NCI-H2196 treated with DMSO at 0.1 percent for 48 hours (cell line): ENCODE data around the gene MEMO1.
"Not testable (repeated sequence)": the region's sequence is repeated elsewhere in the genome, so short reads cannot be mapped to it uniquely, and the experiment has no call there.

Experiments
- DNase-seq: peaks from one replicate; lab custom pipeline; 2025; ENCODE audit not compliant: unreplicated experiment; lab: John Stamatoyannopoulos, UW

Gene MEMO1

DNA sequence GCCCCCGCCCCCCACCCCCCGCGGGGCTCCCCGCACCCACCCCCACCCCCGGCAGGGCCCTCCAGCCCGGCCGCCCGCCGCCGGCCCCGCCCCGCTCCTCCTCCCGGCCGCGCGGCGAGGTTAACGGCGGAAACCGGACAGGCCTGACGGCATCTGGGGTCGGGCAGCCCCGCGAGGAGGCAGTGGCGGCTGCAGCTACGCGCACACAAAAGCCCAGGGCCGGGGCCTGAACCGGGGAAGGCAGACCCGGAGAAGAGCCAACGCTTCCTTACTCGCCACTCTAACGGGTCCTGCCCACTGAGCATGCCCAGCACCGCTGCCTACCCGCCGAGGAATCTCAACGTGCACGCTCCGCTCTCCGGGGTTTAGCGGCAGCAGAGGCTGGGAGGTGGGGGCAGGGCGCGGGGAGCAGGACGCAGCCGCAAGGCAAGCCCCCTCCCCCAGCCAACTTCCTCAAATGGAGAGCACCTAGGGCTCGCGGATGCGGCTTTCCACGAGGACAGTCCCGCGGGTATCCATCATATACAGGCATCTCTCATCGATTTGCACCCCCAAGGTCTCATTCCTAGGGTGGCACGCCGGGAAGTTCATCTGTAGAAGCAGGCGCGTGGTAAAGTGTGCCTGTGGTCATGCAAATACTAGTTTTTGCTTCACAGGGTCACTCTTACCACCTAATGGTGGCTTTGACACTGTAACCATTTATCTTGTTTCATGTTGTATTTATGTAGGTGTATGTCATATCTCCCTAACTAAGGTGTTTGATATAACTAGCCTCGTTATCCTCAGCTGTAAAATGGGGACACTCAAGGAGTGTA lies at the start of gene MEMO1:
Gene MEMO1 (minus strand): TSS at position 339 of the 815 bp plus-strand sequence. CDS start 761 bp downstream, outside the sequence.
- DNase-seq, result peak; percentile 89

DNA sequence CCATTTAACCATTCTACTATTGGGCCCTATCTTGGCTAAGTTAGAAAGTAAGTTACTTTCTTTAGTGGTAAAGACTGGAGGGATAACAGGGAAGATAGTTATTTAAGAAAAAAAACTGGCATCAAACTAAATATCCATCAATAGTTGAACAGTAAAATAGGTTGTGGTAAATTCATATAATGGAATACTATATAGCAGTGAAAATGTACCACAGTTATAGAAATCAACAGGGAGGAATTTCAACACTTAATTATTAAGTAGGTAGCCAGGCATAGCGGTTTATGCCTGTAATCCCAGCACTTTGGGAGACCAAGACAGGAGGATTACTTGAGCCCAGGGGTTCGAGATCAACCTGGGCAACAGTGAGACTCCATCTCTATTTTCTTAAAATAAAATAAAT lies 49.5 kb upstream of the MEMO1 start:
- DNase-seq, result no peak

DNA sequence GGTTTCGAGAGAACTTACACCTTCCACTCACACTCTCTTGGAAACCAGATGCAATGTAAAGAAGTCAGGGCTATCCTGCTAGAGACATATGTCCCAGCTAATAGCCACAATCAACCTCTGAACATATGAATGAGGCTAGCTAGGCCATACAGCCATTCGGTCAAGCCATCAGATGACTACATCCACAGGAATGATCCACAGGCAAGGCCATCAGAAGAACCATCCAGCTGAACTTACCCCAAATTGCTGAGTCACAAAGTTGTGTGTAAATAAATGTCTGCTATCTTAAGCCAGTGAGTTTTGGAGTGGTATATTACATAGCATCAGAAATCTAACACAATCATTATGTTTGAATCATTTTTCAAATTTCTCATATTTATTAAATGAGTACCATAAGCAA lies 47.3 kb upstream of the MEMO1 start:
- DNase-seq, result no peak

DNA sequence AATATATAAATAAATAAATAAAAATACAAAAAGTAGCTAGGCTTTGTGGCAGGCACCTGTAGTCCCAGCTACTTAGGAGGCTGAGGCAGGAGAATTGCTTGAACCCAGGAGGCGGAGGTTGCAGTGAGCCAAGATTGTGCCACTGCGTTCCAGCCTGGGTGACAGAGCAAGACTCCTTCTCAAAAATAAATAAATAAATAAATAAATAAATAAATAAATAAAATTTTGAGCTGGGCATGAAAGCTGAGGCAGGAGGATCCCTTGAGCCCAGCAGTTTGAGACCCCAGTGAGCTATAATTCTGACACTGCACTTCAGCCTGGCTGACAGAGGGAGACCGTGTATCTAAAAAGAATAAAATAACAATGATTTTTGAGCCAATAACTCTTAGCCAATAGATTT lies 43.8 kb upstream of the MEMO1 start:
- DNase-seq, result not testable (repeated sequence)

DNA sequence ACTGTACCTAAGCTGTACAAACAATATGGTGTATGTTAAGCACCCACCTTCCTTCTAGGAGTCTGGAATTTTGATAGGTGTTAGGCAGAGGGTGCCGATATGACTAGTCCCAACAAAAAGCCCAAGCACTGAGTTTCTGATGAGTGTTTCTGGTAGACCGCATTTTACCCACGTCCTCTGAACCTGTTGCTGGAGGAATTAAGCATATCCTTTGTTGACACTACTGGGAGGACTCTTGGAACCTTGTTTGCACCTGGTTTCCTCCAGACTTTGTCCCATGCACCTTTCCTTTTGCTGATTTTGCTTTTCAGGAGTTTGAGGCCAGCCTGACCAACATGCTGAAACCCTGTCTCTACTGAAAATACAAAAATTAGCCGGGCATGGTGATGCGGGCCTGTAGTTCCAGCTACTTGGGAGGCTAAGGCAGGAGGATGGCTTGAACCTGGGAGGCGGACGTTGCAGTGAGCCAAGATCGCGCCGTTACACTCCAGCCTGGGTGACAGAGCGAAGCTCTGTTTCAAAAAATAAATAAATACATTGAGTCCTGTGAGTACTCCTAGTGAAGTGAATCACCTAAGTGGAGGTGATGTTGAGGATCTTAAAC lies 41.1 kb upstream of the MEMO1 start:
- no peak for DNase-seq

DNA sequence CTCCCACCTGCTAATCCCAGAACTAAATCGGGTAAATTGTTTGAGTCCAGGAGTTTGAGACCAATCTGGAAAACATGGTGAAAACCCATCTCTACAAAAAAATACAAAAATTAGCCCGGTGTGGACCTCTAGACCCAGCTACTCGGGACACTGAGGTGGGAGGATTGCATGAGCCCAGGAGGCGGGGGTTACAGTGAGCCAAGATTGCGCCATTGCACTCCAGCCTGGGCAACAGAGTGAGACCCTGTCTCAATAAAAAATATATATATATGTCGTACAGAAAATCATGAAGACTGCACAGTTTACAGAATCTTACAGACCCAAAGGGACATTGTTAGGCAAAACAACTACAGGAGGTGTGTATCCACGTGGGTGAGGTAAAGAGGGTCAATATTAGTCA lies 32.8 kb upstream of the MEMO1 start:
- DNase-seq, result no peak

DNA sequence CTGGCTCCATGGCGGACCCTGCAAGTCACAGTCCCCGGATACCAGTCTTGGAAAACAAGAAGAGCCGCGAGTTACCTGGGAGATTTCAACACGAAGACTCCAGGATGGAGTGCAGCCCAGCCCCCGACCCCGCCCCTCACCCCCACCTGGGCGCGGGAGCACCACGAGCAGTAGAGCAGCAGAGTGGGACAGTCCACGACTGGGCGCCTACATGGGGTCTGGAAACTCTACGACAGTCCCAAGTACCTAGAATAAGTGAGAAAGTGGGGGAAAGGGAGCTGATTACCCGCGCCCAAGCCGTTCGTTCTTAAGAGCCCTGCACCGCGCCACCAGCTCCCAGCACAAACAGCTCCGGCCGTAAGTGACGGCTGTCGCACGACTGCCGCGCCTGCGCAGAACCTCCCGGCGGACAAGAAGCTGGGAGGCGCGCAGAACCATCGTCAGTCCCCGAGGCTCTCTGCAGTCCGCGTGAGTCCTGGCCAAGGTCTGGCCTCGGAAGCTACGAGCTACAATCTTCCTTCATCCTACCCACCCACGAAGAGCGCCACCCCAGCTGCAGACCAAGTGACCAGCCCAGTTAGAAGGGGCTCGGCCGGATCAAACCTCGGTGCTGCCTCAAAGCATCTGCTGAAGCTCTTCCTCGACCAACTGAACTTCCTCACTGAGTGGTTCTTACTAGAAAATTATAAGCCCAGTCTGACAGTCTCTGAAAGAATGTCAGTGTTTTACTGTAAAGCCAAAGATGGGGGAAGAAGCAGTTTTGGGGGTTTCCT lies 28.8 kb upstream of the MEMO1 start, which contains the start of gene DPY30:
Gene DPY30 (minus strand): TSS at position 359 of the 773 bp plus-strand sequence. CDS start 349 bp downstream, at position 10.
- DNase-seq, result peak; percentile 86

DNA sequence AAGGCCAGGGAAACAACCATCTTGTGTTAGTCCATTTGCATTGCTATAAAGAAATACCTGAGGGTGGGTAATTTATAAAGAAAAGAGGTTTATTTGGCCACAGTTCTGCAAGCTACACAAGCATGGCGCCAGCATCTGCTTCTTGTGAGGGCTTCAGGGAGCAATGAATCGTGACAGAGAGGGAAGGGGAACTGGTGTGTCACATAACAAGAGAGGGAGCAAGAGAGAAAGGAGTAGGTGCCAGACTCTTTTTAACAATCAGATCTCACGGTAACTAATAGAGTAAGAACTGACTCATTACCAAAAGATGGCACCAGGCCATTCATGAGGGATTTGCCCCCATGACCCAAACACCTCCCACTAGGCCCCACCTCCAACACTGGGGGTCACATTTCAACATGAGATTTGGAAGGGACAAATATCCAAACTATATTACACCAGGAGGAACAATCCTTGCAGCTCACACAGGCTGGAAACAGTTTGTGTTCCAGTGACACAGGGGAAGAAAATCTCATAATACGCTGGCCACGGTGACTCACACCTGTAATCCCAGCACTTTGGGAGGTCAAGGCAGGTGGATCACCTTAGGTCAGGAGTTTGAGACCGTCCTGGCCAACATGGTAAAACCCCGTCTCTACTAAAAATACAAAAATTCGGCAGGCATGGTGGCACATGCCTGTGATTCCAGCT lies 23.5 kb upstream of the MEMO1 start:
- not testable (repeated sequence) for DNase-seq

DNA sequence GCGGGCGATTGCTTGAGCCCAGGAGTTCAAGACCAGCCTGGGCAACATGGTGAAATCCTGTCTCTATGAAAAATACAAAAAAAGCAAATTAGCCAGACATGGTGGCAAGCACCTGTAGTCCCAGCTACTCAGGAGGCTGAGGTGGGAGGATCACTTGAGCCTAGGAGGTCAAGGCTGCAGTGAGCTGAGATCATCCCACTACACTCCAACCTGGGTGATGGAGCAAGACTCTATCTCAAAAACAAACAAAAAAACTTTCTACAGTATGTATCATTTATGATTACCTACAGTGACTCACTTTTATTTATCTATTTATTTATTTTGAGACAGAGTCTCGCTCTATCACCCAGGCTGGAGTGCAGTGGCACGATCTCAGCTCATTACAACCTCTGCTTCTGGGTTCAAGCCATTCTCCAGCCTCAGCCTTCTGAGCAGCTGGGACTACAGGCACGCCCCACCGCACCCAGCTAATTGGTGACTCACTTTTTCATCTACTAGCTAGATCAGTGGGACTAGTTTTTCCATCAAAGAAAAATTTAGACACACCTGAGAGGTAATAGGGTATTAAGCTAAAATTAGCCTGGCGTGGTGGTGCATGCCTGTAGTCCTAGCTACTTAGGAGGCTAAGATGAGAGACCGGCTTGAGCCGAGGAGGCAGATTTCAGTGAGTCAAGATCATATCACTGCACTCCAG lies 8.1 kb upstream of the MEMO1 start:
- not testable (repeated sequence) for DNase-seq

DNA sequence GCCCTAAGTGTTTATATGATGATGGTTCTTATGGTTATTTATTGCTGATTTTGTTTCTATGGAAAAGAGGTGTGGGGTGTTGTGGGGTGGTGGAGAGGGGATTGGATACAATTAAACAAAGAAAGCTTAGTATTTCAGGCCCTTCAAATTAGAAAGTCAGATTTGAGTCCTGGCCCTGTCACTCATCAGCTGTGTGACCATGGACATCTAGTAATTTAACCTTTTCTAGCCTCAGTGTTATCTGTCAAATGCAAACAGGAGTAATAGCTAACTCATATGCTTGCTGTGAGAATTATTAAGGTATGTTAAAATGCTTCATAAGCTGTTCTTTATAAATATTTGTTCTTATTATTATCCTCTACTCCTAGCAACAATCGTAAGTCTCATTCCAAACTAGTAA lies 2.1 kb upstream of the MEMO1 start:
- no peak for DNase-seq

DNA sequence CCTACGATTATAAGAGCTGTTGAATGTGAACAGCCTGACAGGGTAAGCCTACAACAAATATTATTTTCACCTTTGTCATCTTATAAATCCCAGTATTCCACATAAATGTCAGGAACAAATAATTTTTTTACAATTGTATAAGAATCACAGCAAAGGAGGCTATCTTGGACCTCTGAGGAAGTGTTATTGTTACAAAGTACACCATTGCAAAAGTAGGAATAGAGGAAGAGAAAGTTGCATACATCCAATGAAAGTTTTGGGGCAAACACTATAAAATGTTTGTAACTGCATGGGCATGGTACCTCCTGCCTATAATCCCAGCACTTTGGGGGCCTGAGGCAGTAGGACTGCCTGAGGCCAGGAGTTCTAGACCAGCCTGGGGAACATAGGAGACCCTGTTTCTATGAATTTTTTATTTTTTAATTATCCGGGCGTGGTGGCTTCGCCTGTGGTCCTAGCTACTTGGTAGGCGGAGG lies 715 bp upstream of the MEMO1 start:
- no peak for DNase-seq

DNA sequence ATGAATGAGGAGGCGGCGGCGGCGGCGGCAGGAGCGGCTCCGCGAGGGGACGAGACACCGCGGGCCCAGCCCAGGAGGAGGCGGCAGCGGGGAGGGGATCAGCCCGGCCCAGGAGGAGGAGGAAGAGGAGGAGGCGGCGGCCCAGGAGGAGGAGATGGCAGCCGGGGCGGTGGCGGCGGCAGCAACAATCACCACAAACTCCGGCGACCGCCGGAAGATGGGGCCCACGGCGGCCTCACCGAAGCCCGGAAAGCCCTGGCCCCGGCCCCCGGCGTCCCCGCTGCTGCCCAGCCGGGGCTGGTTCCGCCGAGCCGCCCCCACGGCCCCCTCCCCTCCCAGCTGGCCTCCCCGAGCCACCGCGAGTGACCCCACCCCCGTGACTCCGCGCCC lies 533 bp downstream of the MEMO1 start:
- DNase-seq, result not testable (repeated sequence)

DNA sequence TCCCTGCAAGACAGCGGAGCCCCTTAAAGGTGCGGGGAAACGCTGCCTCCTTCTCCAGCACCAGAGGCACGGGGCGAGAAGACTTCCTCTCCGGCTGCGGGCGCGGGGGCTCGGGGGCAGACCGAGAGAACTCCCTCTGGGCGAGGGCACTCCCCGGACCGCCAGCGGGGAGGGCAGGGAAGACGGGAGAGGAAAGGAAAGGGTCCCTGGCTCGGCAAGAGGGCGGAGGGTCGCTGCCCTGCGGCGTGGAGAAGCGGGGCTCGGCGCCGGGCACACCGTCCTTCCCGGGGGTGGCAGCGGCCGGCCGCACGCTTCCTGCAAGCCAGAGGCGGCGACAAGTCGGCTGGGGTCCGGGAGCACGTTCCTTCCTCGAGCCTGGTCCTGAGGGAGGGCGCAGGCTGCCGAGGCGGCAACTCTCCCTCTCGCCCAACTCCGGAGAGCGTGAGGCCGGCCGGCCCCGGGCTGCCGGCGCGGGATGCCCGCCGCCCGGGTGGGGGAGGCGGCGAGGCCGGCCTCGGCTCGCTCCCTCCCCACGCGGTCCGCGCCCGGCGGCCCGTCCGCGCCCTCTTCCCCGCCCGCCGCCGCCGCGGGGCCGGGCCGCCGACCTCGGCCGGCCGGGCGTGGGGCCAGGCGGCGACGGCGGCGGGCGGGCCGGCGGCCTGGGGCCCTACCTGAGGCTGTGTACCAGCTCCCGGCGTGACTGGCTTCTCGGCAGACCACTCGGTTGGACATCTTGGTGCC lies 1.1 kb downstream of the MEMO1 start:
- no peak for DNase-seq

DNA sequence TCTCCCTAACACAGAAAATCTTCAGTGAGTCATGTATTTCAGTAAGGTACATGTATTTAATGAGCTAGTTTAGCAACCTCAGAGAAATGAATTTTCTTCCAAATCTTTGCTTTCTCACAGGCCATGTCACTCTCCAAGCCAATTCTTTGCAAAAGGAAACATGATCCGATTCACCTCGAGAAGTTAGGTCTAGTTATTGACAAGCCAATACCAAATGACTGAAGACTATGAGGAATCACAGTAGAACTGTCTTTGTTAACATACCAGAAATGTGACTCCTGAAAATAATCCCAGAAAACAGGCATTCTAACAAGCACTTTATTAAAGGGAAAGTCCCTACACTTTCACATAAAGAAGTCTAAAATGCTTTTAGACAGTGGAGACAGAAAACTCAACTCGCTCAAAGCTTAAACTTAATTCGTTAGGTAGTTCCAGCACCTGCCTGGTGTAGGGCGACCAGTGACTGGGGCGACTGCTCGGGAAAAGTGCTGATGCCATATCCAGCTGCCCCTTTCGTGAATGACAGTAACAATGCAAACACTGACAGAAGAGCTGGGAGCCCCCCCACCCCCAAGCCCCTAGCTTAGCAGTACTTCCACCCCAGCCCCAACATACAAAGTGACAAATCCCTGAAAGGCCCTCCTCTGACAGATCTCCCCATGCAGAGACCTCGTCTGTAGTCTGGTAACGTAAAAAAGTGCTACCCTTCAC lies 1.8 kb downstream of the MEMO1 start:
- no peak for DNase-seq

DNA sequence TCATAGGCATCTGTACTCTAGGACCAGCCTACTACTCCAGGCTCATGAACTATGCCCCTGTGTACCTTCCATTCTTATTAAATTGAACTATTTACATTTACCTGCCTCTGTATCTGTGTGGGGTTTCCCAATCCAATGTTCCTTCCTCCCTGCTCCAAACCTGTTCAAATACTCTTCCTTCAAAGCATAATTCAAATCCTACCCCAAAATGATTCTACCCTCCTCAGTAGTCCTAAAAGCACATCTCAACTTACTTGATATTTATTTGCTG lies 3.8 kb downstream of the MEMO1 start:
- DNase-seq, result no peak

DNA sequence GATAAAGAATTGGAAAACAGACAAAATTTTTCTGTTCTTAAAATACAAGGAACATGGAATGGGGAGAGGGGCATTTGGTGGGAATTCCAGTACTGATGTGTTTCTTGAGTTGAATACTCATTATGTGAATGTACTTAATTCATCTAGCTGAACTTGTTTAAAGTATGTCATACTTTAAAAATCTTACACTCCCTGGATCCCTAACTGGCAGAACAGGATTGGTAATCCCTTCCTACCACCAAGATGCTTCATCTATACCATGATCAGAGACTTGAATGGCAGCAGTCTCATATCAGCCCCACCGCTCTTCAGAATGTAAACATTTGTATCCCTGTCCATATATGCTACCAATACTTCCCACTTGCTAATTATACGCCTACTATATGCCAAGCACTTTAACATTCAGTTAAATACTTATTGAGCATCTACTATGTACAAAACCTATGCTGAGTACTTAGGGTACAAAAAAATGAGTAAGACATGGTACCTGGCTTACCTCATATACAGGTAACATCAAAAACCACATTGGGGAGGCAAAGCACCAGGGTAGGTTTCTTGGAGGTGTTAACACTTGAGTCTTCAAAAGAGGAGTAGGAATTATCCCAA lies 5.3 kb downstream of the MEMO1 start:
- DNase-seq, result no peak

DNA sequence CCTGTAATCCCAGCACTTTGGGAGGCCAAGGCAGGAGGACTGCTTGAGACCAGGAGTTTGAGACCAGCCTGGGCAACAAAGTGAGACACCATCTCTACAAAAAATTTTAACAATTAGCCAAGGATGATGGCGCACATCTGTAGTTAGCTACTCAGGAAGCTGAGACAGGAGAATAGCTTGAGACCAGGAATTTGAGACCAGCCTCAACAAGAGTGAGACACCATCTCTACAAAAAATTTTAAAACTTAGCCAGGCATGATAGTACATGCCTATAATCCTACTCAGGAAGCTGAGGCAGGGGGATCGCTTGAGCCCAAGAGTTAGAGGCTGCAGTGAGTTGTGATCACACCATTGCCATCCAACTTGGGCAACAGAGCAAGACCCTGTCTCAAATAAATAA lies 7.0 kb downstream of the MEMO1 start:
- DNase-seq, result no peak

DNA sequence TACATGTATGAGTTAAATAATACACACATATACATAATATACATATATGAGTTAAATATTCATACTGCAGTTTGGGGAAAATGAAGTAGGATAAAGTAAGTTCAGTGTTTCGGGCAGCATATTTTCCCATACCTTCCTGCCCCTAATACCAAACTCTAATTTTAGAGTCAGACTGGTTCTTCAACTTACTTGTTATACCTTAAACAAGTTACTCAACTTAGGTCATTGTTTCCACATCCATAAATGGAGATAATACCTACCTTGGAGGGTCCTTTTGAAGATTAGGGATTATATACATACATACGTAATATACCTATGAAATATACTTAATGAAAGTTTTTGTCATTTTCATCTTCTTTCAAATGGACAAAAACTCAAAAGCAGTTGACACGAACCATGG lies 8.4 kb downstream of the MEMO1 start:
- DNase-seq, result no peak

DNA sequence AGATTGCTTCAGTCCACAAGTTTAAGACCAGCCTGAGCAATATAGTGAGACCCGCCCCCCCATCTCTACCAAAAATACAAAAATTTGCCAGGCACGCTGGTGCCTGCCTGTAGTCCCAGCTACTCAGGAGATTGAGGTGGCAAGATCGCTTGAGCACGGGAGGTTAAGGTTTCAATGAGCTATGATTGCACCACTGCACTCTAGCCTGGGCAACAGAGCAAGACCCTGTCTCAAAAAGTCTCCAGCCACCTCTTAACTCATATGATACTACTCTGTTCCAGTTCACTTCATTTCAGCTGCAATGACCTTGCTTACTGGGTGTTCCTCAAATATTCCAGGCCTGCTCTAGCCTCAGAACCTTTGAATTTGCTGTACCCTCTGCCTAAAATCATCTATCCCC lies 11.4 kb downstream of the MEMO1 start:
- DNase-seq, result no peak
